HepG2 (cell line): ENCODE results near the gene CCDC142. TPM values are rescaled to one million over a fixed set of nuclear protein-coding genes. Genes with fewer than 3 reads are reported as not detected.
A peak's percentile ranks its signal among the peaks of the same experiment; 100 is the strongest.

ENCODE experiments used
- ADNP ChIP-seq: sonication (generic); formaldehyde crosslinking; IDR thresholded peaks from 2 replicates; pipeline ENCODE4 v1.4.0; 2020; ENCODE audit warnings: missing genetic modification reagents
- ARID3A ChIP-seq: IDR thresholded peaks from 2 replicates; pipeline ENCODE4 v1.6.1; 2012; ENCODE audit warnings: low read depth, low read length, improper control_type of control experiment
- CBFB ChIP-seq: sonication (generic); formaldehyde crosslinking; IDR thresholded peaks from 2 replicates; pipeline ENCODE4 v1.4.0; 2020; ENCODE audit warnings: missing genetic modification reagents
- EZH2 ChIP-seq: conservative IDR thresholded peaks from 2 replicates; pipeline ENCODE4 v1.6.1; 2012; ENCODE audit warnings: mild to moderate bottlenecking, low read depth, low read length, moderate library complexity
- FOSL2 ChIP-seq: sonication (generic); formaldehyde crosslinking; IDR thresholded peaks from 2 replicates; pipeline ENCODE4 v1.4.0; 2020; ENCODE audit warnings: missing genetic modification reagents
- KDM1A ChIP-seq: IDR thresholded peaks from 2 replicates; pipeline ENCODE4 v1.6.1; 2016; ENCODE audit warnings: missing compliant biosample characterization
- MAFF ChIP-seq: IDR thresholded peaks from 2 replicates; pipeline ENCODE4 v1.6.1; 2011; ENCODE audit warnings: low read depth, low read length, improper control_type of control experiment
- MLLT10 ChIP-seq: sonication (generic); formaldehyde crosslinking; IDR thresholded peaks from 2 replicates; pipeline ENCODE4 v1.4.0; 2020; ENCODE audit warnings: missing genetic modification reagents
- MLX ChIP-seq: IDR thresholded peaks from 2 replicates; pipeline ENCODE4 v1.6.1; 2016
- MTF1 ChIP-seq: sonication (generic); formaldehyde crosslinking; IDR thresholded peaks from 2 replicates; pipeline ENCODE4 v1.5.0; 2020; ENCODE audit warnings: missing genetic modification reagents
- NCOA1 ChIP-seq: sonication (generic); formaldehyde crosslinking; IDR thresholded peaks from 2 replicates; pipeline ENCODE4 v1.9.0; 2021; ENCODE audit warnings: missing genetic modification reagents
- NFE2L1 ChIP-seq: sonication (generic); formaldehyde crosslinking; IDR thresholded peaks from 2 replicates; pipeline ENCODE4 v1.4.0; 2020; ENCODE audit warnings: missing genetic modification reagents, mild to moderate bottlenecking, borderline replicate concordance
- ONECUT2 ChIP-seq: sonication (generic); formaldehyde crosslinking; IDR thresholded peaks from 2 replicates; pipeline ENCODE4 v1.4.0; 2020; ENCODE audit warnings: missing genetic modification reagents
- PRPF4 ChIP-seq: fragments of 200-400 bp; formaldehyde crosslinking; IDR thresholded peaks from 2 replicates; pipeline ENCODE4 v1.6.1; 2016; ENCODE audit warnings: low read length, low read depth; ENCODE audit not compliant: poor library complexity, severe bottlenecking
- RBM39 ChIP-seq: fragments of 200-400 bp; formaldehyde crosslinking; IDR thresholded peaks from one replicate; pipeline ENCODE4 v1.6.1; 2018; ENCODE audit warnings: antibody characterized with exemption, mild to moderate bottlenecking, low read depth, low read length; ENCODE audit not compliant: poor library complexity, severe bottlenecking
- RFX1 ChIP-seq: fragments of 450-650 bp; IDR thresholded peaks from 2 replicates; pipeline ENCODE4 v1.6.1; 2017
- RORA ChIP-seq: sonication (generic); formaldehyde crosslinking; IDR thresholded peaks from 2 replicates; pipeline ENCODE4 v1.5.0; 2020; ENCODE audit warnings: mild to moderate bottlenecking, missing genetic modification reagents, moderate library complexity
- SKI ChIP-seq: fragments of 450-650 bp; IDR thresholded peaks from one replicate; pipeline ENCODE4 v1.6.1; 2018; ENCODE audit warnings: mild to moderate bottlenecking; ENCODE audit not compliant: partially characterized antibody
- SOX5 ChIP-seq: IDR thresholded peaks from 2 replicates; pipeline ENCODE4 v1.6.1; 2016; ENCODE audit warnings: borderline replicate concordance
- SYNCRIP ChIP-seq: fragments of 200-400 bp; formaldehyde crosslinking; IDR thresholded peaks from 2 replicates; pipeline ENCODE4 v1.6.1; 2018; ENCODE audit warnings: mild to moderate bottlenecking, low read depth, low read length; ENCODE audit not compliant: insufficient read depth
- TBX3 ChIP-seq: fragments of 450-650 bp; IDR thresholded peaks from 2 replicates; pipeline ENCODE4 v1.6.1; 2017; ENCODE audit warnings: antibody characterized with exemption, mild to moderate bottlenecking, inconsistent platforms, borderline replicate concordance
- ZFP82 ChIP-seq: sonication (generic); formaldehyde crosslinking; IDR thresholded peaks from 2 replicates; pipeline ENCODE4 v1.5.1; 2020; ENCODE audit warnings: mild to moderate bottlenecking, missing genetic modification reagents, borderline replicate concordance
- ZFYVE20 ChIP-seq: sonication (generic); formaldehyde crosslinking; IDR thresholded peaks from 2 replicates; pipeline ENCODE4 v1.8.0; 2023; ENCODE audit warnings: low read depth, mild to moderate bottlenecking, moderate library complexity, missing genetic modification reagents, borderline replicate concordance
- ZNF496 ChIP-seq: sonication (generic); formaldehyde crosslinking; IDR thresholded peaks from 2 replicates; pipeline ENCODE4 v1.8.1; 2023; ENCODE audit warnings: mild to moderate bottlenecking, moderate library complexity, missing genetic modification reagents; ENCODE audit not compliant: insufficient replicate concordance
- ZNF556 ChIP-seq: sonication (generic); formaldehyde crosslinking; IDR thresholded peaks from 2 replicates; pipeline ENCODE4 v1.4.0; 2020; ENCODE audit warnings: mild to moderate bottlenecking, missing genetic modification reagents, borderline replicate concordance
- ZNF615 ChIP-seq: sonication (generic); formaldehyde crosslinking; IDR thresholded peaks from 2 replicates; pipeline ENCODE4 v1.5.0; 2020; ENCODE audit warnings: mild to moderate bottlenecking, missing genetic modification reagents, borderline replicate concordance
- ZNF703 ChIP-seq: sonication (generic); formaldehyde crosslinking; IDR thresholded peaks from 2 replicates; pipeline ENCODE4 v1.5.1; 2020; ENCODE audit warnings: missing genetic modification reagents, mild to moderate bottlenecking, moderate library complexity, borderline replicate concordance
- ZNF816 ChIP-seq: sonication (generic); formaldehyde crosslinking; IDR thresholded peaks from 2 replicates; pipeline ENCODE4 v1.8.0; 2022; ENCODE audit warnings: missing genetic modification reagents, mild to moderate bottlenecking, borderline replicate concordance
- ZSCAN21 ChIP-seq: sonication (generic); formaldehyde crosslinking; IDR thresholded peaks from 2 replicates; pipeline ENCODE4 v1.8.0; 2022; ENCODE audit warnings: mild to moderate bottlenecking, missing genetic modification reagents, moderate library complexity, borderline replicate concordance
- polyA plus RNA-seq, 8 experiments: library from polyadenylated mRNA; depleted of rRNA in 3 of 8; stranded (reverse) in 7 of 8; unstranded in 1 of 8; fragments of >200 nt; fragmentation: Illumina TruSeq in 4 of 8; extraction: Trizol in 4 of 8; gene quantifications; 2 replicates each; pipeline versions ENCODE4 v1.2.1 to v1.2.3, GENCODE V29; 2011 to 2016; ENCODE audit warnings: low read depth in 4 of 8, missing spikeins in 1 of 8, mixed read lengths in 1 of 8; ENCODE audit not compliant: insufficient read depth in 1 of 8
- total RNA-seq, 5 experiments: library from RNA; depleted of rRNA; stranded (reverse); fragments of >200 nt; fragmentation: Illumina TruSeq; extraction: Trizol; gene quantifications; 2 replicates each; pipeline ENCODE4 v1.2.3, GENCODE V29; 2016; ENCODE audit warnings: low read depth in 1 of 5

Gene CCDC142
- total and polyA plus RNA-seq, 2 of the 13 experiments (the other 11 are each of a cell fraction or from before 2014, with no cell fraction given) = 14.7 to 30.4 TPM

GRCh38 chr2:74529357-74530238 lies 46.8 kb upstream of the CCDC142 start, which contains the start of the genes AUP1 and HTRA2 (continued):
- no peak for TF ChIP-seq ZFYVE20 (CRISPR knock-in tag)
- peak; percentile 14; the same call in 1 of the 2 replicates for TF ChIP-seq MLX (CRISPR knock-in tag)
- peak; percentile 55 for TF ChIP-seq CBFB (CRISPR knock-in tag)
- no peak for TF ChIP-seq MLLT10 (CRISPR knock-in tag)
- peak; percentile 99 for TF ChIP-seq ZNF816
- no peak for TF ChIP-seq SYNCRIP
- no peak for TF ChIP-seq MTF1
- TF ChIP-seq ARID3A = no peak
- TF ChIP-seq ZNF496 = no peak
- peak; percentile 66 for TF ChIP-seq SOX5
- peak; percentile 60; the same call in 1 of the 2 replicates for TF ChIP-seq ZNF556 (CRISPR knock-in tag)
- TF ChIP-seq ZSCAN21 = peak; percentile 58
- TF ChIP-seq MAFF = no peak
- no peak for TF ChIP-seq RORA (CRISPR knock-in tag)
- TF ChIP-seq EZH2 = no peak
- TF ChIP-seq ZNF615 (CRISPR knock-in tag) = peak; percentile 92; the same call in 1 of the 2 replicates
- TF ChIP-seq PRPF4 = no peak
- no peak for TF ChIP-seq RFX1
- no peak; the same call in 1 of the 2 replicates for TF ChIP-seq FOSL2 (CRISPR knock-in tag)
- TF ChIP-seq RBM39 = peak; percentile 56
- no peak for TF ChIP-seq KDM1A (CRISPR knock-in tag)
- no peak for TF ChIP-seq ADNP (CRISPR knock-in tag)
- TF ChIP-seq ZFP82 (CRISPR knock-in tag) = peak; percentile 86
- 0 out of 2 replicates have a peak, but pooled peaks have one; percentile 48 for TF ChIP-seq TBX3
- TF ChIP-seq SKI = peak; percentile 76
- TF ChIP-seq NCOA1 (CRISPR knock-in tag) = no peak
- TF ChIP-seq ONECUT2 (CRISPR knock-in tag) = no peak
- peak; percentile 48; the same call in 1 of the 2 replicates for TF ChIP-seq ZNF703 (CRISPR knock-in tag)
- 0 out of 2 replicates have a peak, but pooled peaks have one; percentile 27 for TF ChIP-seq NFE2L1 (CRISPR knock-in tag)
